Immature natural killer cell (primary cell): ENCODE data around the gene BRD3. TPM values are rescaled to one million over a fixed set of nuclear protein-coding genes. Genes with fewer than 3 reads are reported as not detected.

Experiments used
- DNase-seq, 3 donors: peaks; one replicate each; pipeline ENCODE4 v3.0.0; 2022; ENCODE audit warnings: mixed read lengths in 1 of 3
- H3K27ac Mint-ChIP-seq, 6 donors: one replicate each; pipeline ENCODE4 v1.8.0; 2020; ENCODE audit warnings: mixed read lengths in 6 of 6, mild to moderate bottlenecking in 5 of 6, inconsistent platforms in 4 of 6, moderate library complexity in 3 of 6
- H3K27me3 Mint-ChIP-seq, 3 donors: one replicate each; pipeline ENCODE4 v1.8.0; 2020 to 2021; ENCODE audit warnings: low read depth in 3 of 3, mild to moderate bottlenecking in 3 of 3, mixed read lengths in 3 of 3, moderate library complexity in 3 of 3, inconsistent platforms in 1 of 3
- H3K36me3 Mint-ChIP-seq, 3 donors: one replicate each; pipeline ENCODE4 v1.8.0; 2020; ENCODE audit warnings: mixed read lengths in 3 of 3, inconsistent platforms in 2 of 3, mild to moderate bottlenecking in 2 of 3
- H3K4me1 Mint-ChIP-seq, 2 donors: one replicate each; pipeline ENCODE4 v1.8.0; 2020; ENCODE audit warnings: inconsistent platforms in 2 of 2, mild to moderate bottlenecking in 2 of 2, mixed read lengths in 2 of 2, moderate library complexity in 1 of 2
- H3K4me3 Mint-ChIP-seq, 5 donors: one replicate each; pipeline ENCODE4 v1.8.0; 2020; ENCODE audit warnings: mild to moderate bottlenecking in 5 of 5, mixed read lengths in 5 of 5, inconsistent platforms in 3 of 5, moderate library complexity in 3 of 5
- H3K9me3 Mint-ChIP-seq, 6 donors: one replicate each; pipeline ENCODE4 v1.8.0; 2020; ENCODE audit warnings: mild to moderate bottlenecking in 6 of 6, mixed read lengths in 6 of 6, inconsistent platforms in 4 of 6, moderate library complexity in 3 of 6
- polyA plus RNA-seq, 3 donors: library from polyadenylated mRNA; unstranded; fragments of 300-500 nt; fragmentation: Illumina TruSeq; gene quantifications; one replicate each; pipeline ENCODE4 v1.2.3, GENCODE V29; 2021

Gene BRD3
- polyA plus RNA-seq, 3 donors from 2014 or later = 24.2 to 43.4 (median 29.0) TPM

GRCh38 chr9:134055981-134056461 lies 11.8 kb downstream of the BRD3 start:
- Mint-ChIP-seq H3K36me3 (peaks cover 0 to 4% (median 0%) of the 10 kb centered on the region in 3 donors), H3K4me3 (no peak overlapping the region), H3K9me3 (no peaks in the 10 kb centered on the region), H3K27ac (peak overlapping the region in 1 of 6 donors; percentile 60), H3K27me3 (peaks cover 0 to 4% (median 2%) of the 10 kb centered on the region in 3 donors), H3K4me1 (peaks cover 38 to 39% of the 10 kb centered on the region in 2 donors)
- no peak for DNase-seq

- Mint-ChIP-seq H3K9me3 (no peaks in the 10 kb centered on the region), H3K4me1 (peaks cover 30 to 31% of the 10 kb centered on the region in 2 donors), H3K27me3 (peaks cover 0 to 4% (median 2%) of the 10 kb centered on the region in 3 donors), H3K4me3 (no peak overlapping the region), H3K27ac (no peak overlapping the region), H3K36me3 (peaks cover 0 to 4% (median 0%) of the 10 kb centered on the region in 3 donors)
- DNase-seq = no peak
These were observed 12.7 kb downstream of the BRD3 start for GRCh38 chr9:134054891-134055811.

- Mint-ChIP-seq H3K27ac (no peak overlapping the region), H3K9me3 (no peaks in the 10 kb centered on the region), H3K27me3 (peaks cover 0 to 4% (median 2%) of the 10 kb centered on the region in 3 donors), H3K36me3 (peaks cover 0 to 4% (median 0%) of the 10 kb centered on the region in 3 donors), H3K4me1 (peaks cover 21 to 25% of the 10 kb centered on the region in 2 donors), H3K4me3 (no peak overlapping the region)
- DNase-seq = no peak
These were observed 13.7 kb downstream of the BRD3 start for GRCh38 chr9:134053941-134054761.

GRCh38 chr9:134053401-134053871 lies 14.4 kb downstream of the BRD3 start:
- no peak overlapping the region for H3K4me3 Mint-ChIP-seq
- H3K9me3 Mint-ChIP-seq = no peaks in the 10 kb centered on the region
- peaks cover 0 to 4% (median 0%) of the 10 kb centered on the region in 3 donors for H3K36me3 Mint-ChIP-seq
- H3K27me3 Mint-ChIP-seq = peaks cover 0 to 2% (median 2%) of the 10 kb centered on the region in 3 donors
- H3K27ac Mint-ChIP-seq = no peak overlapping the region
- no peak for DNase-seq
- peaks cover 14 to 18% of the 10 kb centered on the region in 2 donors for H3K4me1 Mint-ChIP-seq

- no peak overlapping the region for H3K4me3 Mint-ChIP-seq
- H3K27me3 Mint-ChIP-seq = peaks cover 0 to 2% (median 2%) of the 10 kb centered on the region in 3 donors
- H3K27ac Mint-ChIP-seq = no peak overlapping the region
- H3K4me1 Mint-ChIP-seq = peaks cover 14 to 17% of the 10 kb centered on the region in 2 donors
- H3K9me3 Mint-ChIP-seq = no peaks in the 10 kb centered on the region
- H3K36me3 Mint-ChIP-seq = peaks cover 0 to 4% (median 0%) of the 10 kb centered on the region in 3 donors
- no peak for DNase-seq
These were observed 14.9 kb downstream of the BRD3 start for GRCh38 chr9:134052941-134053340.

GRCh38 chr9:134052491-134052890 lies 15.3 kb downstream of the BRD3 start:
- no peak for DNase-seq
- H3K27ac Mint-ChIP-seq = no peak overlapping the region
- H3K27me3 Mint-ChIP-seq = peaks cover 0 to 2% (median 2%) of the 10 kb centered on the region in 3 donors
- H3K4me3 Mint-ChIP-seq = no peak overlapping the region
- peaks cover 0 to 4% (median 0%) of the 10 kb centered on the region in 3 donors for H3K36me3 Mint-ChIP-seq
- H3K9me3 Mint-ChIP-seq = no peaks in the 10 kb centered on the region
- H3K4me1 Mint-ChIP-seq = peaks cover 13 to 16% of the 10 kb centered on the region in 2 donors

- Mint-ChIP-seq H3K27me3 (peaks cover 0 to 2% (median 2%) of the 10 kb centered on the region in 3 donors), H3K27ac (no peak overlapping the region), H3K4me3 (no peak overlapping the region)
These were observed 16.5 kb downstream of the BRD3 start for GRCh38 chr9:134051319-134051718.

GRCh38 chr9:134050726-134051125 lies 17.1 kb downstream of the BRD3 start:
- Mint-ChIP-seq H3K27me3 (peaks cover 0 to 2% (median 2%) of the 10 kb centered on the region in 3 donors), H3K36me3 (peaks cover 0 to 4% (median 0%) of the 10 kb centered on the region in 3 donors), H3K27ac (no peak overlapping the region), H3K4me1 (peaks cover 0 to 2% of the 10 kb centered on the region in 2 donors), H3K9me3 (no peaks in the 10 kb centered on the region), H3K4me3 (no peak overlapping the region)
- DNase-seq = no peak

More at GRCh38 chr9:134051319-134051718, 16.5 kb downstream of the BRD3 start:
- H3K36me3 Mint-ChIP-seq = peaks cover 0 to 4% (median 0%) of the 10 kb centered on the region in 3 donors
- no peaks in the 10 kb centered on the region for H3K9me3 Mint-ChIP-seq
- no peak for DNase-seq
- H3K4me1 Mint-ChIP-seq = peaks cover 4 to 5% of the 10 kb centered on the region in 2 donors

- no peaks in the 10 kb centered on the region for H3K9me3 Mint-ChIP-seq
- H3K4me3 Mint-ChIP-seq = no peak overlapping the region
- H3K4me1 Mint-ChIP-seq = no peaks in the 10 kb centered on the region
- DNase-seq = no peak
- H3K27me3 Mint-ChIP-seq = peaks cover 0 to 2% (median 2%) of the 10 kb centered on the region in 3 donors
- no peak overlapping the region for H3K27ac Mint-ChIP-seq
- peaks cover 0 to 4% (median 0%) of the 10 kb centered on the region in 3 donors for H3K36me3 Mint-ChIP-seq
These were observed 17.8 kb downstream of the BRD3 start for GRCh38 chr9:134049772-134050588.

GRCh38 chr9:134049236-134049635 lies 18.6 kb downstream of the BRD3 start:
- Mint-ChIP-seq H3K4me1 (no peaks in the 10 kb centered on the region), H3K4me3 (no peak overlapping the region), H3K9me3 (no peaks in the 10 kb centered on the region), H3K36me3 (peaks cover 0 to 4% (median 0%) of the 10 kb centered on the region in 3 donors), H3K27ac (no peak overlapping the region), H3K27me3 (peaks cover 0 to 2% (median 2%) of the 10 kb centered on the region in 3 donors)
- no peak for DNase-seq

- H3K36me3 Mint-ChIP-seq = peaks cover 0 to 4% (median 0%) of the 10 kb centered on the region in 3 donors
These were observed 19.3 kb downstream of the BRD3 start for GRCh38 chr9:134048582-134048968.

GRCh38 chr9:134047868-134048581 lies 19.8 kb downstream of the BRD3 start:
- H3K4me1 Mint-ChIP-seq = no peaks in the 10 kb centered on the region
- DNase-seq = no peak
- H3K27ac Mint-ChIP-seq = no peak overlapping the region
- peaks cover 0 to 4% (median 0%) of the 10 kb centered on the region in 3 donors for H3K36me3 Mint-ChIP-seq
- no peaks in the 10 kb centered on the region for H3K9me3 Mint-ChIP-seq
- H3K27me3 Mint-ChIP-seq = peaks cover 0 to 2% (median 2%) of the 10 kb centered on the region in 3 donors
- no peak overlapping the region for H3K4me3 Mint-ChIP-seq

More at GRCh38 chr9:134048582-134048968, 19.3 kb downstream of the BRD3 start:
- no peak overlapping the region for H3K27ac Mint-ChIP-seq
- no peaks in the 10 kb centered on the region for H3K4me1 Mint-ChIP-seq
- H3K27me3 Mint-ChIP-seq = peaks cover 0 to 2% (median 2%) of the 10 kb centered on the region in 3 donors
- no peak overlapping the region for H3K4me3 Mint-ChIP-seq
- DNase-seq = no peak
- no peaks in the 10 kb centered on the region for H3K9me3 Mint-ChIP-seq
